CD4-positive, alpha-beta T cell treated with Interferon alpha-2 for 1 hour (primary cell): ENCODE data around the gene PRR36.

Experiments used
- DNase-seq, 2 donors: peaks; one replicate each; pipeline ENCODE4 v3.0.0-alpha.2; 2020 to 2022

The PRR36 gene

GRCh38 chr19:7842661-7843294 is 31.4 kb downstream of the PRR36 start:
- no peak for DNase-seq

GRCh38 chr19:7841751-7842660 is 32.2 kb downstream of the PRR36 start:
- DNase-seq: no peak

GRCh38 chr19:7840629-7841028 is 33.6 kb downstream of the PRR36 start:
- DNase-seq: no peak

- DNase-seq: no peak
Measured at GRCh38 chr19:7839476-7839875, 34.7 kb downstream of the PRR36 start.

GRCh38 chr19:7833225-7834099 is 40.7 kb downstream of the PRR36 start:
- no peak for DNase-seq

- no peak for DNase-seq
Measured at GRCh38 chr19:7832781-7833180, 41.4 kb downstream of the PRR36 start.

- DNase-seq: no peak
Measured at GRCh38 chr19:7832009-7832408, 42.2 kb downstream of the PRR36 start.

- no peak for DNase-seq
Measured at GRCh38 chr19:7831452-7831851, 42.7 kb downstream of the PRR36 start.

- no peak for DNase-seq
Measured at GRCh38 chr19:7830823-7831222, 43.4 kb downstream of the PRR36 start.

- no peak for DNase-seq
Measured at GRCh38 chr19:7830272-7830771, 43.9 kb downstream of the PRR36 start.

GRCh38 chr19:7829561-7830271 is 44.5 kb downstream of the PRR36 start, which contains the start of gene EVI5L:
EVI5L (plus strand) TSS chr19:7830218; CDS start chr19:7846543, 16,325 bp downstream.
- peak; percentile 100 for DNase-seq

GRCh38 chr19:7829166-7829520 is 45.0 kb downstream of the PRR36 start:
- DNase-seq: no peak

GRCh38 chr19:7823686-7824301 is 50.4 kb downstream of the PRR36 start:
- no peak for DNase-seq

- DNase-seq: no peak
Measured at GRCh38 chr19:7822910-7823515, 51.2 kb downstream of the PRR36 start.

- DNase-seq: no peak
Measured at GRCh38 chr19:7820588-7820987, 53.6 kb downstream of the PRR36 start.

GRCh38 chr19:7819337-7819736 is 54.9 kb downstream of the PRR36 start:
- DNase-seq: no peak

- no peak for DNase-seq
Measured at GRCh38 chr19:7818806-7819205, 55.4 kb downstream of the PRR36 start.
